CD4-positive, alpha-beta T cell treated with Interleukin-15 for 1 hour (primary cell): ENCODE data around the gene MYOM1.

Experiments used
- DNase-seq: peaks from one replicate; pipeline ENCODE4 v3.0.0-alpha.2; 2020

The MYOM1 gene

DNA sequence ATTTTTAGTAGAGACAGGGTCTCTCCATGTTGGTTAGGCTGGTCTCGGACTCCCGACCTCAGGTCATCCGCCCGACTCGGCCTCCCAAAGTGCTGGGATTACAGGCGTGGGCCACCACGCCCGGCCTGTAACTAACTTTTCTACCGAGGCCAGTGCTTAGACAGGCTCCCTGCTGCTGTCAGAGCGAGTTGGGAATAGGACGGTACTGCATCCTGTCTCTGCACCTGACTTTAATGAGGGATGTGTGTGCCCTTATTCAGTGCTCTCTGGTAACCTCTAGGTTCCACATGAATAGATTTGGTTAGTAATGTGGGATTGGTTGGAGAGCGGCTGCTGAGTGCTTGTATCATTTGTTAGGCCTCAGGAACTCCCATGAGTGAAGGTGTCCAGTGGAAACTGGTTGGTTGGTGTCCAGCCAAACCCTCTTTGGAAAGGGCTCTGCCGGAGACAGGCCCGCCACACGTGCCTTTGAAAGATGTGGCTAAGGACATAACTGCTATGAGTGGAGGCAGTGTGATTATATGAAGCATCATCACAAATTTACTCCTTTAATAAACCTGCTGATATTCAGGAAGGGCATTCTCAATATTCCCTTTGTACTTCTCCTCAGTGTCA is 36.6 kb downstream of the MYOM1 start:
- DNase-seq = no peak

DNA sequence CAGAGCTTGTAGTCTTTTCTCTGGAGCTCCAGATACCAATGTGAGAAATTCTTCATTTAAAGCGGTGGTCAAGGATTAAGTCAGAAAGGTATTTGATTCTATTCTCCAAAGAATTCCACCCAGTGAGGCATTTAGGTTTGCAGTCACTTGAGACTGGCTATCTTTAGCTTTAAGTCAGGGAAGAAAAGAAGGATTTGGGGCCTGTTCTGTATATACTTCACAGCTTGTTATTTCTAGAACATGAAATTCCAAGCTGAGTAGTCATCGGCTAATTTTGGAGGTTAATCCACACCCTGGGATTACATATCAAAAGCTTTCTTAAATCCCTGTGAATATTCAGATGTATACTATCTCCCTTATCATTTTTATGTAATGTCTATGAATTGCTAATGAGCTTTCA is 39.4 kb downstream of the MYOM1 start:
- no peak for DNase-seq

DNA sequence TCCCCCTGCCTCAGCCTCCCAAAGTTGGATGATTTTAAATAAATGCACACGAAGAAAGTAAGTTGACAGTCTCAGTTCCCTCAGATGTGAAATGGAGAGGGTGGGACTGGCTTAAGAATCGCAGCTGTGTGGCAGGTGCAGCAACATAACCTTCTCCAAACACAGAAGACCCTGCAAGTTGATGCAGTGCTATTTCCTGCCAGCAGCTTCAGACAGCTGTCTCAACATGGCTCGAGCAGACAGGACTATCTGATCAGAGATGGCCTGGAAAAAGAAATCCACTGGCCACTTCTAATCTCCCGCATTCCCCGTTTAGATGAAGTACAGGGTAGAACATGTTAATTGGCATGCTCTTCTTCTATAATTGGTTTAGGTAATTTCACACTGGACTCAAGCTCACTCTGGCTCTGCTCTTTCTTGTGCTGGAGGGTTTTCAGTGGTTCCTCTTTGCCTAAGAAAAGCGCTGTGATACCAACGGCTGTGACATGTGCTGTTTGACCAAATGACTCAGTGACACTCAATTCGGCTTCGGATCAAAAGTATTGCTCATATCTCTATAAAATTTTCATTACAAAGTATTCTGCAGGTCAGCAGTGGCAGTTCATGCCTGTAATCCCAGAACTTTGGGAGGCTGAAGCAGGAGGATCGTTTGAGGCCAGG is 40.2 kb downstream of the MYOM1 start:
- no peak for DNase-seq

- DNase-seq = peak; percentile 86
Measured at GRCh38 chr18:3177902-3178687, 41.7 kb downstream of the MYOM1 start.

GRCh38 chr18:3175195-3175758 is 44.5 kb downstream of the MYOM1 start:
- no peak for DNase-seq

- no peak for DNase-seq
Measured at GRCh38 chr18:3172097-3172496, 47.7 kb downstream of the MYOM1 start.

GRCh38 chr18:3171631-3172030 is 48.1 kb downstream of the MYOM1 start:
- DNase-seq = no peak

DNA sequence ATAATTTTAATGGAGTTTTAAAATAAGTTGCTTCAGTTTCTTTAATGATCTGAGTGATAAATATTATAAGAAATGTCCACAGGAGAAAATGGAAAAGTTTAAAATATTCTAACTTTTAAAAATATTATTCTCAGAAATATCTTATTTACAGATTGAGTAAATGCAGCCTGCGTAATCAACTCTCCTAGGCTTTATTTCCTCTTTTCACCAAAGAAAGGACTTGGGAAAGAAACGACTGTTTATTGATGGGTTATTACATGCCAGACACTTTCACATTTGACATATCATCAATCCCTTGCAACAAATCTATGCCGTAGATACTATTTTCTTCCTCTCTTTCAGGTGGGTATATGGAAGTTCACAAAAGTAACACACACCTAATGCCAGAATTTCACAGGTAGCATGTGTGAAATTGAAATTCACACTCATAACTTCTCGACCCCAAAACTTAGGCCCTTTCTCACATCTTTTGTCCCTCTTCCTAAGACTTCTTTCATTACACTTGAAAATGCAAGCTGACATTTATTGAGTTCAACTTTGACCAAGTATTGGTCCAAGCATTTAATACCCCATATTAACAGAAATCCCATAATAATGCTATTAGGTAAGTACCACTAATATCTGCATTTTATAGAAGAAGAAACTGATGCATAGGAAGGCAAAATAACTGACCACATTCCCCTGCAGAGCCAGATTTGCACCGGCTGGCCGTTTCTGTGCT is 49.2 kb downstream of the MYOM1 start:
- DNase-seq = no peak

DNA sequence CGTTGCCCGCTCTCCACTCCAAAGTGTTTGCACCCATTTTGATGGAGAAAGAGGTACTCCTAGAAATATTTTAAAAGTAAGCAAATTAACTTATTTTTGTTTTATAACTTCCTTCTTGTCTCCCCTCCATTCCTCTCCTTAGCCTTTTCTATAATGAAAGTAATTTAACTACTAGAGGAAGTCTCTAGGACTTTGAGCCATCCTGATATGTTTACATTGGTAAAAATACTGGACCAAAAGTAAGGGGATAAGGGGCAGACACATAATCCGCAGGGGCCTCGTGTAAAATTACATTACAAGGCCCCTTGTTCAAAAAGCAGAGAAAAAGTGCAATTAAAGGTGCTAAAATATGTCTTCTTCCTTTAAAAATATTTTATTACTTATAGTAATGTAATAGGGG is 55.4 kb downstream of the MYOM1 start:
- no peak for DNase-seq

GRCh38 chr18:3163968-3164367 is 55.8 kb downstream of the MYOM1 start:
- no peak for DNase-seq

DNA sequence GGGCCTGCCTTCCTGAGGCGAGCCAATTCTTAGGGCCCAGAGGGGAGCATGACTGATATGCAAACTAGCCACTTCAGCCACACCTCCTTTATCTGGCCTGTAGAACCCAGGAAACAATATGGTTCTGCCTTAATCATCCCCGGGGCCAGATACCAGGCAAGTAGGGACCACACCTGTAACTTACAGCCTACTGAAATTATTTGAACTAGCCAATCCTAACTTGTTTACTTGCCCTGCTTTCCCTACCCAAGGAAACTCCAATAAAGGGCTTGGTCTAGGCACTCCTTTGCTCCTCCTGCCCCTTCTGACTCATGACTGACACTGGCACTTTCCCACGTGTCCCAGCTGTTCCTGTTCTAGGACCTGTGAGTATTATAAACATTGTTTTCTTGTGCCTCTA is 57.6 kb downstream of the MYOM1 start:
- DNase-seq = no peak

- DNase-seq = no peak
Measured at GRCh38 chr18:3159830-3160229, 59.9 kb downstream of the MYOM1 start.

DNA sequence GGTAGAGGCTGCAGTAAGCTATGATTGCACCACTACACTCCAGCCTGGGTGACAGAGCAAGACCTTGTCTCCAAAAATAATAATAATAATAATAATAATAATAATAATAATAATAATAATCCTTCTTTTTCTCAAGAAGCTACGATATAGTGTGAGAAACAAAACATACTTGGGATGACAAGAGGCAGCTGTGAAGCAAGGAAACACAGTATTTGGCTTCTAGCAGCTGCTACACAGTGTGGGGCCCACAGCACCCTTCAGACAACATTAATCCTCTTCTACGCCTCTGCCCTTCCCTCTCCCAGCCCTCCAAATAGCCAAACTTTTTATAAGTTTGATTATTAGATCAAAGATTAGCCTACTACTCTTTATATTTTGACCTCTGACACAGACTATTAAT is 62.2 kb downstream of the MYOM1 start:
- no peak for DNase-seq

- no peak for DNase-seq
Measured at GRCh38 chr18:3157086-3157485, 62.7 kb downstream of the MYOM1 start.

DNA sequence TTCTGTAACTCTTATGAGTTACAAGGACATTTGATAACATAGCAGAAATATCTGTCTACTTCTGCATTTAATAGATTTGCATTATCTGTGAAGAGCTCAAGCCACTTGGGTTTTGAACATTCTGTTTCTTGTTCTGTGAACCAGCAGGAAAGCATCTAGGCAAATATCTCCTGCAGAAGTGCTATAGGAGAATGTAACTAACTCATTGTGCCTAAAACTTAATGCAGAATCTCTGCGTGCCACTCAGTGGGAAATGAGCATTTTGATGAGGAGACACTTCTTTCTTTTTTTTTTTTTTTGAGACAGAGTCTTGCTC is 63.5 kb downstream of the MYOM1 start:
- no peak for DNase-seq

DNA sequence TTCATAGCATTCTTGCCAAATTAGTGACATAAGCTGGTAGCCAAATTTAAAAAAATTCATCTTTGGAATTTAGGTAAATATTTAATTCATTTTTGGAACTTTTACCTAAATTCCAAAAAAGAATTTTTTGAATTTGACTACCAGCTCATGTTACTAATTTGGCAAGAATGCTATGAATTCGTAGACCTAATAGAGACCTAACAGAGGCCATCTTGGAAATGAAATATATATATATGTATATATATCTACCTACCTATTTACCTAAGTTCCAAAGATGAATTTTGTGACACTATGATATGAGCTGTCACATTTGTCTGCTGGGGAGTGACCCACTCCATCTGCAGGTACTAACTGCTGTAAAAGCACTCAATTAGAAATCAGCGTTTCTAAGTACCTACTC is 65.6 kb downstream of the MYOM1 start:
- DNase-seq = no peak

DNA sequence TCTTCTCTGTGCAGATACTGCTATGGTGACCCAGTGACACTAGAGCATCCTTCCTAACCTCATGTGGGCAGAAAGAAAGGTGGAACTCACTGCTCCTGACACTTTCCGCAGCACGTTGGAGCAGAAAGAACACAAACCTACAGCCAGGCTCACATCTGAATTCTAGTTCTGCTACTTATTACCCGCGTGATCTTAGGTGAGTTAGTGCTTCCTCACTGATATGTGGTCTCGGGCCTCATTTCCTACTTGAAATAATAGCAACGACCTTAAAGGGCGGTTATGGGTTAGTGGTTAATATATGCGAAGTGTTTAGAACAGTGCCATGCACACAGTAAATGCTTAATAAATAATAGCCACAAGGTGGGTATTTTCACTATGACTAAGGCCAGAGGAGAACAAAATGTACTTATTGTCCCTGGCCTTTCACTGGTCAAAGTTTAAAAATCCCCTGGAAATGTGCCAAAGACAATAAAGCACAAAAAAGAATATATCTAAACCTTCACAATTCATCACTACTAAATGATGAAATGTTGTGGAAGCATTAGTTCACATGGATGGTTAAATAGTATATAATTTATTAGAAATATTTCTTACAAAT is 66.6 kb downstream of the MYOM1 start:
- DNase-seq = no peak

GRCh38 chr18:3152294-3152693 is 67.5 kb downstream of the MYOM1 start:
- DNase-seq = no peak

DNA sequence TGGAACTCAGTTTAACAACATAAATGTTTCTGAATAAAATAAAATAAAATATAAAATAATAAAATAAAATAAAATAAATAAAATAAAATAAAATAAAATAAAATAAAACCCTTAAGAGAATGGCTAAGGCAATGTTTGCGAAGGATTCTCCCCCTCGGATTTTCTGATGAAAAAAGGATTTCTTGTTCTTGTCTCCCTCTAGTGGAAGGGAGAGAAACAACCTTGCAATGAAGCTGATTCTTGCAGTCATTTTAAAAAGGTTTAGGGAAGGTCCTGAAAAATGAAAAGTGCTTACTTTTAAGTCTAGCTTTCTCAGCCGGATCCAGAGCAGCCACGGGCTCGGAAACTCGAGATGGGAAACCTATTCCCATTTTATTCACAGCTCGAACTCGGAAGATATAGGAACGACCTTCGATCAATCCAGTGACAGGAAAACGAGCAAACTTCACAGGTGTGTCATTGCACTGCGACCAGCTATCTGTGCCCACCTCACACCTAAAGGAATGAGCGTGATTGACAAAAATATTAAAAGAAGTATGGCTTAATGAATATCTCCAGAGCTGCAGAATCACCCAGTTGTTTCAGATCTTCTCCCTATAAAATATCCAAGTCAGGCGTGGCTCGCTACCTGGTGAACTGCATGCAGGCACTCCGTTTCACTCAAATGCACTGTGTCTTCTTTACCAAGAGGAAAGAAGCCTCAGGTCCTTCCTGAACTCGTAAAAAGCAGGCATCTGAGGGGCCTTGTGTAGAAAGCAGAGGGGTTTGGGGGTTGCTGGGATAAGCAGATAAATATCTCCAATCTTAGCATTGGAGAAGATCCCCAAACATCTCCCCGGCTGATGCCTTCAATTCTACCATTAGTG is 68.1 kb downstream of the MYOM1 start:
- no peak for DNase-seq

DNA sequence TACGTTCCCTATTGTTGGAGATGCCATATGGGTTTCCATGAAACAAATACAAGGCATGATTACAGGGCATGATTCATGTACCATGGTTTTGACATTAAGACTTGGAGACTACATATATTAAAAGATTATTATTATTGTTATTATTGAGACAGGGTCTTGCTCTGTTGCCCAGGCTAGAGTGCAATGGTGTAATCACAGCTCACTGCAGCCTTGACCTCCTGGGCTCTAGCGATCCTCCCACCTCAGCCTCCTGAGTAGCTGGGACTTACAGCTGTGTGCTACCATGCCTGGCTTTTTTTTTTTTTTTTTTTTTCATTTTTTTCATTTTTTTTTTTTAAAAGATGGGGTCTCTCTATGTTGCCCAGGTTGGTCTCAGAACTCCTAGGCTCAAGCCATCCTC is 69.1 kb downstream of the MYOM1 start:
- DNase-seq = no peak

GRCh38 chr18:3150274-3150673 is 69.5 kb downstream of the MYOM1 start:
- DNase-seq = no peak

DNA sequence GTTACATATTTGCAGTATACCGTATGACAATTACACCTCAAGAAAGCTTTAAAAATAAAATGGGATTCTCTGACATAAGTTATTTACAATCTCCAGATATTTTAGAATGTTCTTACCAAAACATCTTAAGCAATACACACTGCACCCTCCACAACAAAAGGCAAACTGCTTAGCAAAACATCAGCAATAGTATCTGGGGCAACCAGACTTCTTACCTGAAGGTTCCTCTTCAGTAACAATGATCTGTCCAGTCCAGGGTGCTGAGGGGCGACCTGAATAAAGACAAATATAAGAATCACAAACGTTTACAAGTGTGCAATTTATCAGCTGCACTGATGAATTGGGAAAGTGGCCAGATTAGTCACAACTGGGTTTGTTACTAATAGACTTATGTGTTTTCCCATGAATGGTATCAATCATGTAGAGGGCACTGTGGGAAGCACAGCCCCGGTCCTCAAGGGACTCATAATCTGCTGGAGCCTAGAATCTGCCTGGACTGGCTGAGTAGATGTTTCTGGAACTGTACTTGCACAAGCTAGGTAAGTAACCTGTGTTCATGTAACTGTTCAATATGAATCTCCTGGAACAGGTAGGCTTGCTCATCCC is 70.7 kb downstream of the MYOM1 start:
- no peak for DNase-seq
